Immature natural killer cell (primary cell): ENCODE results near the gene MICAL2. TPM values are rescaled to one million over a fixed set of nuclear protein-coding genes. Genes with fewer than 3 reads are reported as not detected.

Source experiments
- DNase-seq, 3 donors: peaks; one replicate each; pipeline ENCODE4 v3.0.0; 2022; ENCODE audit warnings: mixed read lengths in 1 of 3
- H3K27ac Mint-ChIP-seq, 6 donors: one replicate each; pipeline ENCODE4 v1.8.0; 2020; ENCODE audit warnings: mixed read lengths in 6 of 6, mild to moderate bottlenecking in 5 of 6, inconsistent platforms in 4 of 6, moderate library complexity in 3 of 6
- H3K27me3 Mint-ChIP-seq, 3 donors: one replicate each; pipeline ENCODE4 v1.8.0; 2020 to 2021; ENCODE audit warnings: low read depth in 3 of 3, mild to moderate bottlenecking in 3 of 3, mixed read lengths in 3 of 3, moderate library complexity in 3 of 3, inconsistent platforms in 1 of 3
- H3K36me3 Mint-ChIP-seq, 3 donors: one replicate each; pipeline ENCODE4 v1.8.0; 2020; ENCODE audit warnings: mixed read lengths in 3 of 3, inconsistent platforms in 2 of 3, mild to moderate bottlenecking in 2 of 3
- H3K4me1 Mint-ChIP-seq, 2 donors: one replicate each; pipeline ENCODE4 v1.8.0; 2020; ENCODE audit warnings: inconsistent platforms in 2 of 2, mild to moderate bottlenecking in 2 of 2, mixed read lengths in 2 of 2, moderate library complexity in 1 of 2
- H3K4me3 Mint-ChIP-seq, 5 donors: one replicate each; pipeline ENCODE4 v1.8.0; 2020; ENCODE audit warnings: mild to moderate bottlenecking in 5 of 5, mixed read lengths in 5 of 5, inconsistent platforms in 3 of 5, moderate library complexity in 3 of 5
- H3K9me3 Mint-ChIP-seq, 6 donors: one replicate each; pipeline ENCODE4 v1.8.0; 2020; ENCODE audit warnings: mild to moderate bottlenecking in 6 of 6, mixed read lengths in 6 of 6, inconsistent platforms in 4 of 6, moderate library complexity in 3 of 6
- polyA plus RNA-seq, 3 donors: library from polyadenylated mRNA; unstranded; fragments of 300-500 nt; fragmentation: Illumina TruSeq; gene quantifications; one replicate each; pipeline ENCODE4 v1.2.3, GENCODE V29; 2021

MICAL2 gene
- polyA plus RNA-seq, 3 donors from 2014 or later: 7.0 to 35.0 (median 10.1) TPM

GRCh38 chr11:12274056-12274455 lies 163.7 kb downstream of the MICAL2 start:
- no peaks in the 10 kb centered on the region for H3K36me3 Mint-ChIP-seq
- no peak overlapping the region for H3K27ac Mint-ChIP-seq
- H3K9me3 Mint-ChIP-seq: no peaks in the 10 kb centered on the region
- no peak for DNase-seq
- H3K4me3 Mint-ChIP-seq: no peak overlapping the region
- no peaks in the 10 kb centered on the region for H3K4me1 Mint-ChIP-seq
- peaks cover 0 to 8% (median 0%) of the 10 kb centered on the region in 3 donors for H3K27me3 Mint-ChIP-seq

- H3K27me3 Mint-ChIP-seq: peaks cover 0 to 8% (median 0%) of the 10 kb centered on the region in 3 donors
- no peak overlapping the region for H3K27ac Mint-ChIP-seq
- no peaks in the 10 kb centered on the region for H3K36me3 Mint-ChIP-seq
- no peaks in the 10 kb centered on the region for H3K4me1 Mint-ChIP-seq
- no peaks in the 10 kb centered on the region for H3K9me3 Mint-ChIP-seq
- no peak for DNase-seq
- no peak overlapping the region for H3K4me3 Mint-ChIP-seq
These were observed 164.3 kb downstream of the MICAL2 start for GRCh38 chr11:12274558-12275197.

- H3K4me1 Mint-ChIP-seq: no peaks in the 10 kb centered on the region
- no peaks in the 10 kb centered on the region for H3K9me3 Mint-ChIP-seq
- DNase-seq: no peak
- no peak overlapping the region for H3K27ac Mint-ChIP-seq
- H3K27me3 Mint-ChIP-seq: peaks cover 0 to 5% (median 0%) of the 10 kb centered on the region in 3 donors
- H3K4me3 Mint-ChIP-seq: no peak overlapping the region
- H3K36me3 Mint-ChIP-seq: no peaks in the 10 kb centered on the region
These were observed 165.4 kb downstream of the MICAL2 start for GRCh38 chr11:12275818-12276217.

GRCh38 chr11:12276356-12276755 lies 166.0 kb downstream of the MICAL2 start:
- Mint-ChIP-seq H3K27me3 (peaks cover 0 to 4% (median 0%) of the 10 kb centered on the region in 3 donors), H3K4me3 (no peak overlapping the region), H3K36me3 (no peaks in the 10 kb centered on the region), H3K9me3 (no peaks in the 10 kb centered on the region), H3K4me1 (no peaks in the 10 kb centered on the region), H3K27ac (no peak overlapping the region)
- DNase-seq: no peak

GRCh38 chr11:12276831-12277475 lies 166.6 kb downstream of the MICAL2 start:
- Mint-ChIP-seq H3K27ac (no peak overlapping the region), H3K27me3 (peaks cover 0 to 4% (median 0%) of the 10 kb centered on the region in 3 donors), H3K36me3 (no peaks in the 10 kb centered on the region), H3K4me1 (no peaks in the 10 kb centered on the region), H3K4me3 (no peak overlapping the region), H3K9me3 (no peaks in the 10 kb centered on the region)
- no peak for DNase-seq

GRCh38 chr11:12278766-12279671 lies 168.6 kb downstream of the MICAL2 start:
- DNase-seq: no peak
- Mint-ChIP-seq H3K4me1 (no peaks in the 10 kb centered on the region), H3K9me3 (no peaks in the 10 kb centered on the region), H3K27me3 (peaks cover 0 to 4% (median 0%) of the 10 kb centered on the region in 3 donors), H3K4me3 (no peak overlapping the region), H3K36me3 (no peaks in the 10 kb centered on the region), H3K27ac (peak overlapping the region in 1 of 6 donors; percentile 13)

- Mint-ChIP-seq H3K4me3 (no peak overlapping the region), H3K36me3 (no peaks in the 10 kb centered on the region), H3K4me1 (no peaks in the 10 kb centered on the region), H3K27me3 (peaks cover 0 to 4% (median 0%) of the 10 kb centered on the region in 3 donors), H3K27ac (no peak overlapping the region), H3K9me3 (no peaks in the 10 kb centered on the region)
- DNase-seq: no peak
These were observed 169.3 kb downstream of the MICAL2 start for GRCh38 chr11:12279672-12280108.

GRCh38 chr11:12280199-12280837 lies 169.9 kb downstream of the MICAL2 start:
- Mint-ChIP-seq H3K36me3 (no peaks in the 10 kb centered on the region), H3K4me1 (no peaks in the 10 kb centered on the region), H3K4me3 (no peak overlapping the region), H3K9me3 (no peaks in the 10 kb centered on the region), H3K27ac (peak overlapping the region in 4 of 6 donors; percentile 2 to 30 (median 23)), H3K27me3 (peaks cover 0 to 3% (median 0%) of the 10 kb centered on the region in 3 donors)
- no peak for DNase-seq

GRCh38 chr11:12280838-12281565 lies 170.6 kb downstream of the MICAL2 start:
- H3K4me1 Mint-ChIP-seq: no peaks in the 10 kb centered on the region
- H3K4me3 Mint-ChIP-seq: no peak overlapping the region
- H3K27ac Mint-ChIP-seq: no peak overlapping the region
- no peak for DNase-seq
- peaks cover 0 to 3% (median 0%) of the 10 kb centered on the region in 3 donors for H3K27me3 Mint-ChIP-seq
- H3K36me3 Mint-ChIP-seq: no peaks in the 10 kb centered on the region
- no peaks in the 10 kb centered on the region for H3K9me3 Mint-ChIP-seq

- no peak overlapping the region for H3K4me3 Mint-ChIP-seq
- no peaks in the 10 kb centered on the region for H3K4me1 Mint-ChIP-seq
- DNase-seq: peak; percentile 70 to 75 (median 70)
- H3K27me3 Mint-ChIP-seq: peaks cover 0 to 3% (median 0%) of the 10 kb centered on the region in 3 donors
- peak overlapping the region in 1 of 6 donors; percentile 12 for H3K27ac Mint-ChIP-seq
- no peaks in the 10 kb centered on the region for H3K36me3 Mint-ChIP-seq
- H3K9me3 Mint-ChIP-seq: no peaks in the 10 kb centered on the region
These were observed 171.4 kb downstream of the MICAL2 start for GRCh38 chr11:12281571-12282478.

GRCh38 chr11:12282676-12283075 lies 172.3 kb downstream of the MICAL2 start:
- no peaks in the 10 kb centered on the region for H3K36me3 Mint-ChIP-seq
- DNase-seq: no peak
- H3K27ac Mint-ChIP-seq: no peak overlapping the region
- no peaks in the 10 kb centered on the region for H3K4me1 Mint-ChIP-seq
- no peak overlapping the region for H3K4me3 Mint-ChIP-seq
- no peaks in the 10 kb centered on the region for H3K27me3 Mint-ChIP-seq
- H3K9me3 Mint-ChIP-seq: no peaks in the 10 kb centered on the region

GRCh38 chr11:12284316-12285050 lies 174.1 kb downstream of the MICAL2 start:
- no peak for DNase-seq
- Mint-ChIP-seq H3K9me3 (no peaks in the 10 kb centered on the region), H3K4me3 (no peak overlapping the region), H3K4me1 (no peaks in the 10 kb centered on the region), H3K27ac (no peak overlapping the region), H3K36me3 (no peaks in the 10 kb centered on the region), H3K27me3 (peaks cover 0 to 2% (median 0%) of the 10 kb centered on the region in 3 donors)
